Endothelial cell of umbilical vein (primary cell): ENCODE data around the gene ARHGEF26. TPM values are rescaled to one million over a fixed set of nuclear protein-coding genes. Genes with fewer than 3 reads are reported as not detected.

ENCODE experiments used
- BruUV-seq: library from RNA; stranded (reverse); fragments of 400-500 nt; replicated peaks from 2 replicates; lab custom pipeline; 2021; lab: Mats Ljungman, UMichigan
- CTCF ChIA-PET: fragments of 300-600, 350-600 bp; sonication (Branson Sonifier 250); formaldehyde crosslinking; loops from one replicate; lab custom pipeline; 2021; ENCODE audit warnings: antibody characterized with exemption, inconsistent platforms; lab: Charles Lee
- POLR2A ChIA-PET: fragments of 300-600, 350-600 bp; sonication (Branson Sonifier 250); formaldehyde crosslinking; loops from one replicate; lab custom pipeline; 2021; ENCODE audit warnings: antibody characterized with exemption, inconsistent platforms; lab: Charles Lee
- DNase-seq: peaks from one replicate; pipeline ENCODE4 v3.0.0-alpha.2; 2011; ENCODE audit warnings: low read depth, low spot score
- FAIRE-seq: peaks from 2 replicates; lab custom pipeline; 2011; peaks lifted over from hg19 to GRCh38; lab: Jason Lieb, UNC
- H2AFZ ChIP-seq: 2 replicates; pipeline ENCODE4 v1.6.0; 2012; ENCODE audit warnings: low read depth, low read length, control low read depth, inconsistent platforms
- H3K27ac ChIP-seq: 2 replicates; pipeline ENCODE4 v1.5.1; 2011; ENCODE audit warnings: low read depth, mild to moderate bottlenecking, control low read depth, low read length, moderate library complexity; ENCODE audit not compliant: insufficient read depth
- H3K27me3 ChIP-seq, 2 experiments: 2 replicates each; pipeline versions ENCODE4 v1.6.0 to v1.6.1; 2011; ENCODE audit warnings: low read length in 2 of 2, mixed read lengths in 1 of 2; ENCODE audit not compliant: control insufficient read depth in 2 of 2, insufficient read depth in 2 of 2
- H3K36me3 ChIP-seq, 2 experiments: 2 replicates in 1 of 2; 3 replicates in 1 of 2; pipeline ENCODE4 v1.5.1; 2011; ENCODE audit warnings: low read length in 2 of 2, mild to moderate bottlenecking in 1 of 2, moderate library complexity in 1 of 2; ENCODE audit not compliant: control insufficient read depth in 2 of 2, insufficient read depth in 2 of 2; ENCODE audit errors: extremely low read depth in 1 of 2
- H3K4me1 ChIP-seq: 3 replicates; pipeline ENCODE4 v1.5.1; 2011; ENCODE audit warnings: mild to moderate bottlenecking, low read length; ENCODE audit not compliant: control insufficient read depth, insufficient read depth; ENCODE audit errors: extremely low read depth
- H3K4me2 ChIP-seq: 2 replicates; pipeline ENCODE4 v1.6.1; 2011; ENCODE audit warnings: low read length, control low read depth, mixed read lengths; ENCODE audit not compliant: insufficient read depth
- H3K4me3 ChIP-seq, 3 experiments: fragments of 200-600 bp in 1 of 3; sonication (generic), shearing (Covaris generic) in 1 of 3; replicated peaks in 1 of 3; 2 replicates each; pipeline ENCODE4 v1.5.1; 2011 to 2016; ENCODE audit warnings: control low read depth in 3 of 3, low read length in 3 of 3, mild to moderate bottlenecking in 2 of 3, inconsistent platforms in 1 of 3, low read depth in 1 of 3, moderate library complexity in 1 of 3; ENCODE audit not compliant: insufficient read depth in 1 of 3
- H3K79me2 ChIP-seq: 2 replicates; pipeline ENCODE4 v1.6.0; 2012; ENCODE audit warnings: low read length, inconsistent platforms; ENCODE audit not compliant: control insufficient read depth, insufficient read depth
- H3K9ac ChIP-seq: replicated peaks from 2 replicates; pipeline ENCODE3; 2011; ENCODE audit warnings: low read length, control low read depth; ENCODE audit not compliant: insufficient read depth; ENCODE audit errors: extremely low read depth
- H3K9me1 ChIP-seq: replicated peaks from 3 replicates; pipeline ENCODE4 v1.6.0; 2011; ENCODE audit warnings: mild to moderate bottlenecking, low read length; ENCODE audit not compliant: control insufficient read depth, insufficient read depth; ENCODE audit errors: extremely low read depth
- H3K9me3 ChIP-seq: replicated peaks from 2 replicates; pipeline ENCODE4 v1.5.1; 2012; ENCODE audit warnings: low read length, inconsistent platforms; ENCODE audit not compliant: control insufficient read depth, insufficient read depth
- H4K20me1 ChIP-seq: replicated peaks from 2 replicates; pipeline ENCODE3; 2011; ENCODE audit warnings: mild to moderate bottlenecking, low read length; ENCODE audit not compliant: control insufficient read depth, insufficient read depth; ENCODE audit errors: extremely low read depth
- CTCF ChIP-seq, 2 donors: IDR thresholded peaks; 1 replicate in 1 of 2; 2 replicates in 1 of 2; pipeline ENCODE4 v1.5.1; 2011; ENCODE audit warnings: low read length in 2 of 2, mild to moderate bottlenecking in 2 of 2, moderate library complexity in 2 of 2, control low read depth in 1 of 2, inconsistent platforms in 1 of 2, low read depth in 1 of 2; ENCODE audit not compliant: insufficient read depth in 1 of 2; ENCODE audit errors: extremely low read depth in 1 of 2
- EZH2 ChIP-seq: IDR thresholded peaks from 2 replicates; pipeline ENCODE4 v1.6.1; 2012; ENCODE audit warnings: borderline replicate concordance, low read depth, mild to moderate bottlenecking, moderate library complexity, low read length, inconsistent platforms; ENCODE audit not compliant: severe bottlenecking
- FOS ChIP-seq: IDR thresholded peaks from 2 replicates; pipeline ENCODE4 v1.6.1; 2011; ENCODE audit warnings: mild to moderate bottlenecking, low read length, moderate library complexity, borderline replicate concordance; ENCODE audit not compliant: insufficient read depth
- GATA2 ChIP-seq: IDR thresholded peaks from 2 replicates; pipeline ENCODE4 v1.7.0; 2011; ENCODE audit warnings: low read depth, mild to moderate bottlenecking, moderate library complexity, mixed read lengths, low read length; ENCODE audit not compliant: insufficient read length, insufficient read depth
- JUN ChIP-seq: IDR thresholded peaks from 2 replicates; pipeline ENCODE4 v1.6.1; 2011; ENCODE audit warnings: borderline replicate concordance, low read depth; ENCODE audit not compliant: insufficient read length, insufficient read depth
- MAX ChIP-seq: IDR thresholded peaks from 2 replicates; pipeline ENCODE4 v1.6.1; 2011; ENCODE audit not compliant: insufficient read depth, insufficient read length
- MYC ChIP-seq: IDR thresholded peaks from one replicate; pipeline ENCODE4 v1.6.1; 2011; ENCODE audit warnings: mild to moderate bottlenecking, low read depth, low read length
- POLR2A ChIP-seq: IDR thresholded peaks from 2 replicates; pipeline ENCODE4 v1.6.1; 2012; ENCODE audit warnings: low read depth, mild to moderate bottlenecking, control low read depth, low read length
- POLR2AphosphoS5 ChIP-seq: IDR thresholded peaks from 2 replicates; pipeline ENCODE4 v1.6.1; 2012; ENCODE audit warnings: low read depth, mild to moderate bottlenecking, control low read depth, low read length, moderate library complexity; ENCODE audit not compliant: insufficient read depth
- dilution Hi-C: fragments of 300-500 bp; cut with MboI; formaldehyde crosslinking; loops from one replicate; pipeline ENCODE4 v1.15.0; 2019; ENCODE audit warnings: low sequenced_read_pairs; ENCODE audit not compliant: extremely low pct_ligation_motif_present
- intact Hi-C: fragments of 100-400 bp; cut with micrococcal nuclease; formaldehyde crosslinking; loops from one replicate; pipeline ENCODE4 v1.10.0; 2022
- polyA plus RNA-seq, 4 experiments: library from polyadenylated mRNA; depleted of rRNA in 3 of 4; stranded (reverse) in 3 of 4; unstranded in 1 of 4; fragments of >200 nt; gene quantifications; 2 replicates each; pipeline versions ENCODE4 v1.2.1 to v1.2.3, GENCODE V29; 2011 to 2012; ENCODE audit warnings: missing spikeins in 1 of 4
- total RNA-seq: library from RNA; stranded (reverse); gene quantifications from 2 replicates; pipeline ENCODE4 v1.2.3, GENCODE V29; 2021

Gene ARHGEF26
- total and polyA plus RNA-seq, 2 donors (not counting 3 experiments of a cell fraction or from before 2014, with no cell fraction given), result 0.57 to 2.9 TPM

- Histone ChIP-seq H4K20me1 (no peaks in the 10 kb centered on the region), H3K4me2 (no peak overlapping the region), H3K4me3 (no peak overlapping the region), H3K4me1 (no peaks in the 10 kb centered on the region), H3K36me3 (no peaks in the 10 kb centered on the region), H3K9ac (no peak overlapping the region), H3K79me2 (no peaks in the 10 kb centered on the region), H2AFZ (no peak overlapping the region), H3K27ac (no peak overlapping the region), H3K9me1 (no peaks in the 10 kb centered on the region), H3K9me3 (no peaks in the 10 kb centered on the region), H3K27me3 (no peaks in the 10 kb centered on the region)
- FAIRE-seq (no peak), DNase-seq (no peak)
- dilution Hi-C loops, result no loop called here
- intact Hi-C loops, result no loop called here
- TF ChIP-seq MAX (no peak), GATA2 (no peak), MYC (no peak), POLR2A (no peak), POLR2AphosphoS5 (no peak), JUN (no peak), FOS (no peak), CTCF (IDR thresholded peaks at IDR 0.05; ENCODE audit: extremely low read depth in 1 of 2, insufficient read depth in 1 of 2, low read depth in 1 of 2, low read length in 2 of 2) (no peak), EZH2 (no peak)
- no TSS peak for BruUV-seq
- ChIA-PET CTCF (interaction anchor here (0.8 to 1.4 kb wide), 3 partner anchors 8 to 22 kb away, joined by 3 to 4 read pairs (median 4); no protein-coding TSS in a partner anchor), POLR2A (no interaction called here)
Observed at GRCh38 chr3:154176036-154176435, 54.8 kb downstream of the ARHGEF26 start.
